GM18873 (cell line): ENCODE measurements around the gene UCP3.
"Not testable (repeated sequence)": the region's sequence is repeated elsewhere in the genome, so short reads cannot be mapped to it uniquely, and the experiment has no call there.

Experiments
- ATAC-seq: cut with Tn5 transposase; IDR thresholded peaks from one replicate; pipeline ENCODE4 v1.9.1; 2021; ENCODE audit warnings: mild to moderate bottlenecking, moderate library complexity, moderate number of reproducible peaks; ENCODE audit not compliant: unreplicated experiment, low FRiP score

UCP3 gene

DNA sequence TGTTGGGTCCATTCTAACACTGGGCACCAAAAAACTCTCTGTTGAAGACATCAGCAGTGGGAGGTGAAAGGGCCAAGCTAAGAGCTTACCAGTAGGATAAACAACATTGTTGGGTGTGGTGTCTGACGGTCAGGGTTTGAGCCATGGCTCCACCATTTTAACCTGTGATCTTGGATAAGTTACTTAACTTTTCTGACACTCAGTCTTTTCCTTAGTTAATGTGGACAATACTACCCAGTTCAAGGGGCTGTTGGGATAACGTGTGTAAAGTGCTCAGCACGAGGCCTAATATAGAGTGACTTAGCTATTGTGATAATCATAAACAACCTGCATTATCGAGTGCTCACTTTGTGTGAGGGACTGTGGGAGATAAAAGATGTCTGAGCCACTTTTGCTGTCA is 6.1 kb downstream of the UCP3 start:
- no peak for ATAC-seq

DNA sequence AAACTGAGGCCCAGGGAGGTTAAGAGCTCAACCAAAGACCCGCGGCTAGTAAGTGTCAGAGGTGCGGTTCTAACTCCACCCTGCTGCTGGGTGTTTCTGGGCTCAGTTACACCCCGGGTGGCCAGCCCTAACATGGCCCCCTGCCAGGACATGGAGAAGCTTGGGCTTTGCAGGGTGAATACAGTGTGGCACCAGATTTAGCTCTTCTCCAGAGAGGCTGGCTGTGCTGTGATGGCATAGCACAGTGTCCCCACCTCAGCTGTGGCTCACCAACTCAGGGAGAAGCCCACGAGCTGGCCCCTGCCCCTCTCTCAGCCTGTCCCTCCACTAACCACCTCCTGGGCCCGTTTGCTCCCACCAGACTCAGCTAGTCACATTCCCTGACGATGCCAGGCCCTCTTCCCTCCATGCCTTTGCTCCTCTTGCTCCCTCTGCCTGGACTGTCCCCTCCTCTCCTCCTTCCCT is 7.0 kb downstream of the UCP3 start:
- no peak for ATAC-seq

DNA sequence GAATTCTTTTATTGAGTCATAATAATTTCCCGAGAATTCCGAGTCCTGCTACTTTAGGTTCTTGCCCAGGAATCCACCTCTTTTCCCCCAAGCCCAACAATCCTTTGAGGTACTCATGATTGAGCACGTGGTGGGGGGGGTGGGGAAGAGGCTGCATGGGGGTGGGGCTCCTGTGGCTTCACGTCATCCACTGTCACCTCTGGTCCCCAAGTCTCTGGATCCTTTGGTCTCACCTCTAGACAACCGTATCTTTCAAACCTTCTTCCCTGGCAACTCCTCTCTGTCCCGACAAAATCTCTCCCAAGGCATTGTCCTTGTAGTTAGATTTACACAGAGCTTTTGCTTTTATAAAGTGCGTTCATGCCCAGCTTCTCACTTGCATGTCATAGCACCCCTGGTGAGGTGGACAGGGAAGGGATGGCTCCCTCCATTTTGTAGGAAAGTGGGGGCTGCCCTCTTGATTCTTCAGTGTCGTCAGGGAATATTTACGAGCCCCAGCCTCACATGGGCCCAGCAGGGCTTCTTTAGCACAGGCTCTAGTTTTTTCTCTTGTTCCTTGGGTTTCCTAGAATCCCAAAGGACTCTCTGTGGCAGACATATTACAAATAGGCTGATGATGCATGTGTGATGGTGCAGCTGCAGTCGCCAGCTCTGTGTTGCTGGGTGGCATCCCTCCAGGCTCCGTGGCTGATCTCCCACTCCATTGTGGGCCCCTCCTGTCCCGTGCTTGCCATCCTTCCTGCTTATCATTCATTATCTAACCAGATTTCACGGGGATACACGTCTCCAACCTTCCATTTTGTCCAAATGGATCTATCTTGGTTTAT is 8.4 kb downstream of the UCP3 start:
- no peak for ATAC-seq

DNA sequence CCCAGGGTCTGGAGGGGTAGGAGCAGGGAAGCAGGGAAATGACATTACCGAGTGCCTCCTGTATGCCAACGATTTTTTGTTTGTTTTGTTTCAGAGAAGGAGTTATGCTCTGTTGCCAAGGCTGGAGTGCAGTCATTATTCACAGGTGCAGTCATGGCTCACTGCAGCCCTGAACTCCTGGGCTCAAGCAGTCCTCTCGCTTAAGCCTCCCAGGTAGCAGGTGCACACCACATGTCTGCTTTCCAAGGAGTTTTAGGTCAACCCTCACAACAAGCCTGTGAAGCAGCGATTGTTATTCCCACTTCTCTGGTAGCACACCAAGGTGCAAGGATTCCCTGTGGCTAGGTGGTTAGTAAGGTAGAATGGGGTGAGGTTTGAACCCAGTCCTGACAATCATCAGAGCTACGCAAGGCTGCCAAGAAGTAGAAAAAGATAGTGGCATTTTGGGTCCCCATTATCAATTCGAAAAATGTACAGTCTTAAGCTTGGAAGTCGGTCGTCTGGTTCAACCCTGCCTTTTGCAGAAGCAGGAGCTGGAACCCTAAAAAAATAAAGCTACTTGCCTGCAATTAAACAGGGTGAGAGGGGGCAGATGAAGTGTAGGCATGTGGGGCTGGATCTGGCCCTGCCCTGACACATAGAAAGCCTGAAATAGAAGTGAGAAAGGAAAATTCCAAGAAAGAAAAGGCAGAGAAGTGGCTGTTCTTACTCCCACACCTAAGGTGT is 9.1 kb downstream of the UCP3 start:
- ATAC-seq = no peak

DNA sequence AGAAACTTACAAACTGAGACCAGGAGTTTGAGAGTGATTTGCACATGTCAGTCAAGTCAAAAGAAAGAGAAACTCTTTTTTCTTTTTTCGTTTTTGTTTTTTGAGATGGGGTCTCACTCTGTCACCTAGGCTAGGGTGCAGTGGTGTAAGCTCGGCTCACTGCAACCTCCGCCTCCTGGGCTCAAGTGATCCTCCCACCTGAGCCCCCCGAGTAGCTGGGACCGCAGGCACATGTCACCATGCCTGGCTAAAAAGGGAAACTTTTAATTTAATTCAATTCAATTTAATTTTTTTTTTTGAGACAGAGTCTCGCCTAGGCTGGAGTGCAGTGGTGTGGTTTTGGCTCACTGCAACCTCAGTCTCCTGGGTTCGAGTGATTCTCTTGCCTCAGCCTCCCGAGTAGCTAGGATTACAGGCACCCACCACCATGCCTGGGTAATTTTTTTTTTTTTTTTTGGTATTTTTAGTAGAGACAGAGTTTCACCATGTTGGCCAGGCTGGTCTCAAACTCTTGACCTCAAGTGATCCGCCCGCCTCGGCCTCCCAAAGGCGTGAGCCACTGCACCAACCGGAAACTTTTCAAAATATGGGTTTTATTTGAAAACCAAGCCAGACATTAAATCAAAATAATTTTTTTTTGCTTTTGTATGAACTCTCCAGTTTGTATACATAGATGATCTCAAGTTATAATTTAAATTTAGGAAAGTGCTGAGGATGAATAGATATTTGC is 9.9 kb downstream of the UCP3 start:
- ATAC-seq = no peak

DNA sequence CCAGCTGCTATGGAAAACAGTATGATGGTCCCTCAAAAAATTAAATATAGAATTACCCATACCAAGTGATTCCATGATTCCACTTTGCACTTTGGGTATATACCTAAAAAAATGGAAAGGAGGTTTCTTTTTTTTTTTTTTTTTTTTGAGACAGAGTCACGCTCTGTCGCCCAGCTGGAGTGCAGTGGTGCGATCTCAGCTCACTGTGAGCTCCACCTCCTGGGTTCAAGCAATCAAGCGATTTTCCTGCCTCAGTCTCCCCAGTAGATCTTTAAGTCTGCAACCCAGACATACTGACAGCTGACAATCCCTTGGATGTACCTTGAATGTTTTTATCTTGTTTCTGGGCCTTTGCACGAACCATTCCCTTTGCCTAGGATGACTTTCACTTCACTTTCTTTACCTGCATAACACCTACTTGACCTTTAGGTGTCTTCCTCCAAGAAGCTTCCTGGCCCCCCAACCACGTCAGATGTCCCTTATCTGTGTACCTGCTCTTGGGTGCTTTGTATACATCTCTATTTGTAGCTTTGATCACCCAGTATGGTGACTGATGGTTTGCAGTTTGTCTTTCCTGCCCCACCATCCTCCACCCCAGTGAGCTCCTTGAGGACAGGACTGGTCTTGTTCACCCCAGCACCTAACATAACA is 11.6 kb downstream of the UCP3 start:
- no peak for ATAC-seq

DNA sequence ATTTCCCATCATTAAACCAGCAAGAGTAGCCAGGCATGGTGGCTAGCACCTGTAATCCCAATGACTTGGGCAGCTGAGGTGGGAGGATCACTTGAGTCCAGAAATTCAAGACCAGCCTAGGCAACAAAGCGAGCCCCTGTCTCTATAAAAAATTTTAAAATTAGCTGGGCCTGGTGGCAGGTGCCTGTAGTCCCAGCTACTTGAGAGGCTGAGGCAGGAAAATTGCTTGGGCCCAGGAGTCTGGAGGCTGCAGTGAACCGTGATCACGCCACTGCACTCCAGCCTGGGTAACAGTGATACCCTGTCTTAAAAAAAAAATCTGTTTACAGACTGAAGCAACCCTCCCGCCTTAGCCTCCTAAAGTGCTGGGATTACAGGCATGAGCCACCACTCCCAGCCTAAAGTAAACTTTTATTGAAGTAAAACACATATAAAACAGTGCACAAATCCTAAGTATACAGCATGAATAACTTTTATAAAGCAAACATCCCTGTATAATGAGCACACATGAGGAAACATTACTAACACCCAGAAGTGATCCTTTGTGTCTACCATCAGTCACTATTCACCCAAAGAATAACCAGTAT is 12.6 kb downstream of the UCP3 start:
- ATAC-seq = no peak

DNA sequence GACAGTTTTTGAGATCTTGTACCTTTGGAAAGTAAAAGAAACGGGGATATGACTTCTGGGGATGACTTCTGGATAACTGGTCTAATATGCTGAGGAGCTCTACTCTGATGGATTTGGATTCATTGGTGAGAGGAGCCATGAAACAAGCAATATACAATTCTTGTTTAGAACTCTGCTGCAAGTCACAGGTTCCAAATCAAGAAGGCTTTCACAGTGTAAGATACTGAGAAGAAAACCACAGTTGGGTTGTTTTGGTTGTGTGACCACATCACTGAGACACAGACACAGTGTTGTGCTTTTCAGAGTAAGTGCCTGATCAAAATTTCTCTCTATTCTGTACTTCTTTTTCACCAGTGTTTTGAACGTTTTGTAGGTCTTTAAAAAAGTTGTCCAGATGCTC is 13.2 kb downstream of the UCP3 start:
- ATAC-seq = peak; percentile 42

DNA sequence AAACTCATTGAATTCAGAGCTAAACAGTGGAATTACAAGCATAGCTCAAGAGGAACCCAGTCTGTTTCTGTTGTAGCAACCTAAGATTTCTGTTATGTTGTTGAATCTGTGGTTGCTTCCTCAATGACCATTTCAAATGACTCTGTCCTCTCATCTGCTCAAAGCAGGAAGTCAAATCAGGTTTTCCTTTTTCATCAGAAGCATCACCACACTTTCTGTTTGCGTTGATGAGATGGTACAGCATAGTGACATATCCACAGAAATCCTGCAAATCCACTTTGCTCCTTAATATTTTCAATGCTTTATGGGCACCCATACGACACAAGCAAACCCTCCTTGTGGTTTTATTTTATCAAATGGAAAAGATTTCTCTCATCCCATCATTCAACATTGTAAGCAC is 13.6 kb downstream of the UCP3 start:
- no peak for ATAC-seq

DNA sequence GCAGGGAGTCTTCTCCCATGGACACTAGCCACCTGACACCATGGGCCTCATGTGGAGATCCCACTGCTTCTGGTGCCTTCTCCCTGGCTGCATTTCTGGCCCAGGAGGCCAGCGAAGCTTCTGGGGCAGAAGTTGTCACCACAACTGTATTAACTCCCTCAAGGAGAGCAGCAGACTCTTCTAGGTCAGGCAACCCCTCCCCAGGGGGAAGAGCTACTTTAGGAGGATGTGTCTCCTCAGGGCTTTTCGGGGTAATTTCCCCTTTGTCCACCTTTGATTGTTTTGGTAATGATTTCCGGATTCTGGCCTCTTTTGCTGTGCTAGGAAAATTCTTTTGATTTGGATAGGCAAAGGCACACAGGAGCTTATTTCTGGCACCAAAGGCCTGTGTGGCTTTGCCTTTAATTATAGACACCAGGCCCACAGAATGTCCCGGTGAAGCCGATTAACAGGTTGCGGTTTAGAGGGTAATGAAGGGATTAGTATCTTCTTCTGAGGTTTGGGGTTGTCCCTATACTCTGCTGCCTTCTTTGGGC is 17.3 kb downstream of the UCP3 start:
- ATAC-seq = no peak

DNA sequence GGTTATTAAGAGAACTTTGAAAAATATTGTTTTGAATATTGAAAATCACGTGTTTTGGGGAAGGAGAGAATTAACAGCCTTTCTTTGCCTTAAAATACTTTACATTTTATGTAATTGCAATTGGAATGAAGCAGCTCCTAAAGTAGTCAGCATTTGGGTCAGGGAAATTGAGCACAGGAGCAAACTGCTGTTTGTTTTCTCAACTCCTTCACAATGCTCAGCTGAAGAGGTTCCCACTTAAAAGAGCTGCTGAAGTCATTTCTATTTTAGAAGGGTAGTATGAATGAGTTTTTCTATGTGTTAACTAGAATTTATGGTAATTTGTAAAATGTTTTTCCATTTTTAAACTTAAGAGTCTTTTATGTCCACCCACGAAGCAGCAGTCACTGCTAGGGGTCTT is 18.2 kb downstream of the UCP3 start:
- ATAC-seq = no peak

DNA sequence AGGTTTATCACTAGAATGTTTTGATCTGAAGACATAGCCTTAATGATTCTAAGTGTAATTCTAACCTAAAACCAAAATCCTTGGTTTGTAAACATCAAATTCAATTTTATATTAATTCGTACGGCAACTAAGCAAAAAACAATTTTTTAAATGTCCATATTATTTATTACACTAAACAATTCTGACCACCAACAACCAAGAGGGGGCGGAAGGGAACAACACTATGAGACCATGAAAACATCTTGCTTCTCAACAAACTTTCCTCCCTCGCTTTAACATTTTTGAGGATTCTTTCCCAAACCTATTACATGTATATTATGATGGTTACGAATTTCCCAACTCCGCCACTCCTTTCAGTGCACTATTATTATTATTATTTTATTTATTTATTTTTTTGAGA is 19.7 kb downstream of the UCP3 start:
- no peak for ATAC-seq

DNA sequence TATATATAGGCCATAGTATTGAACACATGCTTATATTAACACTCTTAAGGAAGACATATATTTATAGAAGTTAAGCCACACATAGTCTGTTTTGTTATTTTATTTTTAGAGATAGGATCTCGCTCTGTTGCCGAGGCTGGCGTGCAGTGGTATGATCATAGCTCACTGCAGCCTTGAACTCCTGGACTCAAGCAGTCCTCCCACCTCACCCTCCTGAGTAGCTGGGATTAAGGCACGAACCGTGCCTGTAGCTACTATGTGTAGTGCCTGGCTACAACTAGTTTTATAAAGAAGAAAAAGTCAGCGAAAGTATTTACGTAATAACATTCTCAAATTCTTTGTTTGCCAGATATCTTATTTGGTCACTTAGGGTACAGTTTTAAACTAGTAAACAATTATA is 20.7 kb downstream of the UCP3 start:
- no peak for ATAC-seq

DNA sequence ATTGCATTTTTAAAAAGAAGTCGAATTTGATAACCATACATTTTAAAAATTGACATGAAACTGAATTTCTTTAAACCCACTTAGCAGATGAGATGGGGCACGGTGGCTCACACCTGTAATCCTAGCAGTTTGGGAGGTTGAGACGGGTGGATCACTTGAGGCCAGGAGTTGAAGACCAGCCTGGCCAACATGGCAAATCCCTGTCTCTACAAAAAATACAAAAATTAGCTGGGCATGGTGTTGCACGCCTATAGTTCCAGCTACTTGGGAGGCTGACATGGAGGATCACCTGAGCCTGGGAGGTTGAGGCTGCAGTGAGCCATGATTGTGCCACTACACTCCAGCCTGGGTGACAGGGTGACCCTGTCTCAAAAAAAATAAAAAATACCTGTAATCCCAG is 23.2 kb downstream of the UCP3 start:
- ATAC-seq = not testable (repeated sequence)

DNA sequence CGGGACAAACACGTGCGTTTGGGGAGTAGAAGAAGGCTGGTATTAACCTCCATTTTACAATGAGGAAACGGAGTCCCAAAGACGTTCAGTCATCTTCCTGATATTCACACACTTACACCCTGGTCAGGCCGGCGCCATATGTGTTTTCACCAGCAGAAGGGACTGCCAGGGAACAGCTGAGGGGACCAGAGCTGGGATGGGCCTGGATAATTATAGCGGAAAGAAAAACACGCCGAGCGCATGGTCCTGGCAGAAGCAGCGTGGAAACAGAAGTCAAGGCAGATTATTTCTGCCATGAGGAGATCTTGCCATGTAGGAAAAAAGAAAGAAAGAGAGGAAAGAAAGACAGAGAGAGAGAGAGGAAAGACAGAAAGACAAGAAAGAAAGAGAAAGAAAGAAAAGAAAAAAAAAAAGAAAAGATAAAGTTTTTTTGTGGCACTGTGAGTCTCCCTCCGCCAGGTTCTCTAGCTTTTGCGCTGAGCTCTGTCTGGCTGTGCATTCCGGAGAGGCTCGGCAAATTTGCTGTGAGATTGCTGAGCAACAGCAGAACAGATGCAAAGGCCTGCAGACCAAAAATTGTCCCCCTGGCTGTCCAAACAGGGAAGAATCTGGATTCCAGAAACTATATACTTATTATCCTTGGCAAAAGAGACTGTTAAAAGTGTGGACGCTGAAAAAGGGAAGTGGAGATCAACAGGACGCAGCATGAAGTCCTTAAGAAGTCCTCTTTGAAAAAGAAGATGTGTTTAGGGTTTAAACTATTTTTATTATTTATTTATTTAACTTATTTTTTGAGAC is 24.9 kb downstream of the UCP3 start:
- ATAC-seq = no peak

DNA sequence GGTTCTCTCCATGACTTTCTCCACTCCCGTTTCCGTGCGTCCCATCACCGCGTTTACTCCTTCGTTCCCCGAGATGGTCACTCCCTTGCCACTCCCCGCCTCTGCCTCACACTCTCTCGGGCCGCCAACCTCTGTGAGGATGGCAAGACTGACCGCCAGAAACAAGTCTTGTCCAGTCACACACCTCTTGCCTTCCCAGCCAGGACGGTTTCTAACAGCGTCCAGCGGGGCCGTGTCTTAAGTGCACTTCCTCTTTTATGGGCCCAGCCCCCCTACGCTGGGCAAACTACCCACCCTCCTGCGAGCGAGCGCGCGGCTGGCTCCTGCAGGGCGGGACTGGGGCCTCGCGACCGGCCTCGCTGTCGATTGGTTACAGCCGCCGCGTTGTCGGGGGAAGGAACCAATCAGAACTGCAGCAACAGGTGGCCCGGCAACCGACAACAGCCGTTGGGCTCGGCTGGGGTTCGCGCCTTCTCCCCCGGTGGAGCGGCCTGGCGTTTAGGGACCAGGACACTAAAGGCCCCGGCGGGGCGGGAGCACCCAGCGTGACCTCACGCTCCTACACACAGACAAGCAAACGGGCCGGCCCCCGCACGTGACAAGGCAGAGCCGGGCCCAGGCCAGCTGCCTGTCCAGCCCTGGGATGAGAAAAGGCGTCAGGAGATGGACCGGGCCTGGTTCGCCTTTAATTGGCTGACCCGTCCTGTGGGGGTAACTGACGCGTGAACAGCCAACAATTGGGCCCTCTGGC is 25.7 kb downstream of the UCP3 start:
- ATAC-seq = peak; percentile 62

DNA sequence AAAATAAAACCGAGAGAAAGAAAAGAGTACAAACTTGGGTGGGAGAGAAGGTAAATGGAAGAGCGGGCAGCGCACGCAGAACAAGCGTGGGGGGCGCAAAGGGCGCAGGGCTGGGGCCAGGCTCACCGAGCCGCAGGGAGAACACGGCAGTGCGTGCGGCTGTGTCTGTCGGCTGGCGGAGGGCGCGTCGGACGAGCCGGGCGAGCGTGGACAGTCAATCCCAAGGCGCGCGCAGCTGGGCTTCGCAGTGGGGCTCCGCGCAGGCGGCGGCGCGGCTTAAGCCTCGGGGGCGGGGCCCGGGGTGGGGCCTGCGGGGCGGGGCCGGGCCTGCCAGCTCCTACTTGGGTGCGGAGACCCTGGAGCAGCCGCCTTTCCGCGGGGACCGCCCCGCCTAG is 26.3 kb downstream of the UCP3 start, which contains the start of gene UCP2:
TSS of gene UCP2 (minus strand) at position 249 of the 395 bp plus-strand sequence. CDS start 4,465 bp downstream, outside the sequence.
- peak; percentile 28 for ATAC-seq

DNA sequence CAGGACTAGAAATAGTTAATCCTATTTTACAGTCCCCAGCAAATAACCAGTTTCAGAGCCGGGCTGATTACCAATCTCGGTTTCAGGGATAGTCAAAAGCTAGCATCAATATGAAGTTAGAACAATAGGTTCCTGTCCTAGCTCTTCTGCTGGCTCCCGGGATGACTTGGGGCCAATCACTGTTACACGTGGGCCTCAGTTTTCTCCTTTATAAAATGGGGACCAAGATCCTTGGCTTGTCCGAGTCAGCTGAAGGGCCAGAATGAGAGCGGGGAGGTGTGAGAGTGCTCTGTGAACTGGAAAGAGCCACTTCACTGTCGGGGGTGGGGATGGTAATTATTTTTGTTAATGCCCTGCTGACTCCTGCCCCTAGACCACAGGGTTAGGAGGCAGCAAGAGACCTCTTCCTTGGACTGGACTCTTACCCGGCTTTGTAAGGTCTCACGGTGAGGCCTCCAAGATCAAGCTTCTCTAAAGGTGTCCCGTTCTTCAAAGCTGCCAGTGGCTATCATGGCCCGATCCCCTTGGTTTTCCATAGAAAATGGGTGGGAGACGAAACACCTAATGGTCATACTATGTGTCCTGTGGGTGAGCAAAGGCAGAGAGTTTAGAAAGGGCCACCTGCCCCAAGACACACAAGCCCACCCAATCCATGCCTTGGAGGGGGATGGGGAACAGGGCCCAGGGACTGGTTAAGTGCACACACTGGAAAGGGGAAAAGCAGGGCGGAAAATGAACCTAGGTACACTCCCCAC is 27.7 kb downstream of the UCP3 start:
- no peak for ATAC-seq
